Occipital lobe (tissue), 1 donor: ENCODE measurements around the gene OR4K2. TPM values are rescaled to one million over a fixed set of nuclear protein-coding genes. Genes with fewer than 3 reads are reported as not detected.

Experiments used
- total RNA-seq: library from RNA; depleted of rRNA; stranded (reverse); fragments of >200 nt; gene quantifications from one replicate; pipeline ENCODE4 v1.2.3, GENCODE V29; 2014

The OR4K2 gene
- total RNA-seq, 1 donor from 2014 or later = not detected

Other genes starting within 250 kb of the OR4K2 start
- not detected for gene OR11H2, start 161.3 kb upstream of the OR4K2 start, total RNA-seq
- not detected for gene OR4Q3, start 131.6 kb upstream of the OR4K2 start, total RNA-seq
- not detected for gene OR4M1, start 101.6 kb upstream of the OR4K2 start, total RNA-seq
- gene OR4N2, start 71.4 kb upstream of the OR4K2 start, total RNA-seq = not detected
- gene OR4K5, start 45.5 kb downstream of the OR4K2 start, total RNA-seq = not detected
- gene OR4K1, start 55.8 kb downstream of the OR4K2 start, total RNA-seq = not detected
- gene OR4K15, start 100.4 kb downstream of the OR4K2 start, total RNA-seq = not detected
- gene OR4Q2, start 127.0 kb downstream of the OR4K2 start, total RNA-seq = not detected
- gene OR4K14, start 144.2 kb downstream of the OR4K2 start, total RNA-seq = not detected
- gene OR4K13, start 160.9 kb downstream of the OR4K2 start, total RNA-seq = not detected
- gene OR4L1, start 184.9 kb downstream of the OR4K2 start, total RNA-seq = not detected
- gene OR4K17, start 235.6 kb downstream of the OR4K2 start, total RNA-seq = not detected